Mesendoderm (in vitro differentiated cells): Measurements from ENCODE around the gene UGT8.
"Not testable (repeated sequence)": the region's sequence is repeated elsewhere in the genome, so short reads cannot be mapped to it uniquely, and the experiment has no call there.

Experiments
- DNase-seq: peaks from one replicate; pipeline ENCODE4 v3.0.0; 2013
- H2AK5ac ChIP-seq: 2 replicates; pipeline ENCODE4 v1.6.1; 2013; ENCODE audit warnings: low read length, inconsistent platforms
- H2BK120ac ChIP-seq: 2 replicates; pipeline ENCODE4 v1.6.1; 2013; ENCODE audit warnings: low read depth, mild to moderate bottlenecking, low read length, moderate library complexity, mixed read lengths
- H2BK15ac ChIP-seq: replicated peaks from 2 replicates; pipeline ENCODE4 v1.6.1; 2013; ENCODE audit warnings: low read depth, mild to moderate bottlenecking, moderate library complexity
- H2BK5ac ChIP-seq: 2 replicates; pipeline ENCODE4 v1.6.1; 2013; ENCODE audit warnings: low read length, inconsistent platforms
- H3K18ac ChIP-seq: 2 replicates; pipeline ENCODE4 v1.6.1; 2013; ENCODE audit warnings: mild to moderate bottlenecking, low read length, mixed read lengths
- H3K23ac ChIP-seq: one replicate; pipeline ENCODE4 v1.6.1; 2013; ENCODE audit warnings: low read length
- H3K27ac ChIP-seq: 2 replicates; pipeline ENCODE4 v1.5.1; 2013; ENCODE audit warnings: low read depth, mild to moderate bottlenecking, inconsistent platforms, low read length, moderate library complexity
- H3K27me3 ChIP-seq: 2 replicates; pipeline ENCODE4 v1.6.1; 2013; ENCODE audit warnings: low read length, control low read depth, mild to moderate bottlenecking, inconsistent platforms; ENCODE audit not compliant: insufficient read depth, poor library complexity
- H3K36me3 ChIP-seq: 2 replicates; pipeline ENCODE4 v1.6.1; 2013; ENCODE audit warnings: low read length, inconsistent platforms; ENCODE audit not compliant: control insufficient read depth, insufficient read depth
- H3K4ac ChIP-seq: one replicate; pipeline ENCODE4 v1.6.1; 2013; ENCODE audit warnings: low read depth, mild to moderate bottlenecking, low read length, moderate library complexity
- H3K4me1 ChIP-seq: 2 replicates; pipeline ENCODE4 v1.6.1; 2013; ENCODE audit warnings: low read depth, low read length, inconsistent platforms; ENCODE audit not compliant: control insufficient read depth
- H3K4me2 ChIP-seq: 2 replicates; pipeline ENCODE4 v1.6.1; 2013; ENCODE audit warnings: low read length
- H3K4me3 ChIP-seq: 2 replicates; pipeline ENCODE4 v1.5.1; 2013; ENCODE audit warnings: mild to moderate bottlenecking, low read length
- H3K56ac ChIP-seq: one replicate; pipeline ENCODE4 v1.6.1; 2013; ENCODE audit warnings: low read length
- H3K79me1 ChIP-seq: 2 replicates; pipeline ENCODE4 v1.6.1; 2013; ENCODE audit warnings: low read length, inconsistent platforms
- H3K79me2 ChIP-seq: 2 replicates; pipeline ENCODE4 v1.6.1; 2013; ENCODE audit warnings: mild to moderate bottlenecking, low read length; ENCODE audit not compliant: control insufficient read depth, insufficient read depth
- H3K9ac ChIP-seq: 2 replicates; pipeline ENCODE4 v1.6.1; 2013; ENCODE audit warnings: low read length, inconsistent platforms
- H4K5ac ChIP-seq: one replicate; pipeline ENCODE4 v1.6.1; 2013; ENCODE audit warnings: low read length
- H4K8ac ChIP-seq: one replicate; pipeline ENCODE4 v1.6.1; 2013; ENCODE audit warnings: low read depth, mild to moderate bottlenecking, control low read depth, low read length, moderate library complexity
- WGBS: extraction: QIAGEN DNeasy Blood & Tissue Kit; methylation state at CpG from one replicate; pipeline ENCODE4 v1.1.7; 2013; ENCODE audit warnings: low lambda C conversion rate, missing lambda C conversion rate; ENCODE audit not compliant: insufficient coverage; ENCODE audit errors: extremely low coverage; 5-methylcytosine and 5-hydroxymethylcytosine counted together

Gene UGT8

DNA sequence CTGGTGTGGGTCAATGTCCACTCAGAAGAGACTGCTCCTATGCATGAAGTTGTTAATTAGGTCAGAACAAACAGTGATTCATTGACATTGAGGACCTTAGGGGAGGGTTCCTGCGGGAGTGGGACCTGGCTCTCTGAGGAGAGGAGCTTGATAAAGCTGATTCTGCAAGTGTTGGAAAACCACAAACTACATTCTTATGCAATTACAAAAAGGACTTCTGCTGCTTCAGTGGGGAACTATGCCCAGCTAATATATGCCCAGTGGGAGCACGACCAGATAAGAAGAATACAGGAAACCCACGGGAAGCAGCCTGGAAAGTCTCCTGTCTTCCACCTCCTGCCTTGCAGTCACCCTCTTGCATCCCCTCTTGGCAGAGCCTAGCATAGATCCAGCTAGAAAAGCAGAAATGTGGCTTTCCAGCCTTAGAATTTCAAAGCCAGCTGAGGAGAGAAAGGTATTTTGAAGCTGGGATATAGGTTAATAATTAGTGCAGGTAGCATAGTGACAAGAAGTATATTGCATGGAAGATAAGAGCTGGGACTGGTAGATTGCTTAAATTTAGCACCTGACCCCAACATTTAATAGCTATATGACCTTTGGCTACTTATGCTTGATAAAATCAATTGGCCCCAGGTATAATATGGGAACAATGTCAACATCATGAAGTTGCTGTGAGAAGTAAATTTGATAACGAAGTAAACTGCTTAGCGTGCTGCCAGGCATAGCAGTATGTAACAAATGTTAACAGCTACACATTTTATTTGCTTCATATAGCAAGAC, 34.9 kb upstream of the UGT8 start:
- H3K36me3 ChIP-seq: no peaks in the 10 kb centered on the region
- H3K79me1 ChIP-seq: no peaks in the 10 kb centered on the region
- no peak overlapping the region for H2BK5ac ChIP-seq
- no CpG with 5 or more reads among the region's 5 CpGs for WGBS
- no peak overlapping the region for H4K5ac ChIP-seq
- H2AK5ac ChIP-seq: no peak overlapping the region
- DNase-seq: peak; percentile 70
- no peak overlapping the region for H3K18ac ChIP-seq
- no peak overlapping the region for H3K4ac ChIP-seq
- H3K27ac ChIP-seq: peak overlapping the region; percentile 2
- no peak overlapping the region for H3K4me3 ChIP-seq
- H3K79me2 ChIP-seq: no peaks in the 10 kb centered on the region
- H3K23ac ChIP-seq: no peak overlapping the region
- H3K4me1 ChIP-seq: peaks cover 3% of the 10 kb centered on the region
- no peak overlapping the region for H2BK120ac ChIP-seq
- H3K9ac ChIP-seq: no peak overlapping the region
- no peak overlapping the region for H2BK15ac ChIP-seq
- H3K56ac ChIP-seq: no peak overlapping the region
- H3K4me2 ChIP-seq: no peak overlapping the region
- H4K8ac ChIP-seq: no peak overlapping the region
- H3K27me3 ChIP-seq: no peaks in the 10 kb centered on the region

- Histone ChIP-seq H4K5ac (no peak overlapping the region), H3K36me3 (no peaks in the 10 kb centered on the region), H3K18ac (no peak overlapping the region), H3K4me3 (no peak overlapping the region), H3K4ac (no peak overlapping the region), H3K9ac (no peak overlapping the region), H3K27me3 (no peaks in the 10 kb centered on the region), H3K23ac (no peak overlapping the region), H3K4me2 (no peak overlapping the region), H4K8ac (no peak overlapping the region), H3K79me1 (no peaks in the 10 kb centered on the region), H2BK120ac (no peak overlapping the region), H3K4me1 (no peaks in the 10 kb centered on the region), H2BK5ac (no peak overlapping the region), H3K79me2 (no peaks in the 10 kb centered on the region), H3K56ac (no peak overlapping the region), H2AK5ac (no peak overlapping the region), H3K27ac (no peak overlapping the region), H2BK15ac (no peak overlapping the region)
- no CpG with 5 or more reads among the region's 2 CpGs for WGBS
- no peak for DNase-seq
Observed at GRCh38 chr4:114577386-114577785, 21.2 kb upstream of the UGT8 start.

GRCh38 chr4:114582621-114583020, 16.0 kb upstream of the UGT8 start:
- H3K9ac ChIP-seq: no peak overlapping the region
- no peak overlapping the region for H3K4ac ChIP-seq
- no peaks in the 10 kb centered on the region for H3K79me2 ChIP-seq
- no peak overlapping the region for H2BK5ac ChIP-seq
- H3K4me2 ChIP-seq: no peak overlapping the region
- no CpG with 5 or more reads among the region's 1 CpG for WGBS
- H3K27me3 ChIP-seq: no peaks in the 10 kb centered on the region
- H2BK120ac ChIP-seq: no peak overlapping the region
- H3K23ac ChIP-seq: no peak overlapping the region
- no peak overlapping the region for H4K5ac ChIP-seq
- H2BK15ac ChIP-seq: no peak overlapping the region
- no peak overlapping the region for H3K18ac ChIP-seq
- no peak overlapping the region for H3K56ac ChIP-seq
- H3K79me1 ChIP-seq: no peaks in the 10 kb centered on the region
- no peak for DNase-seq
- no peak overlapping the region for H4K8ac ChIP-seq
- H3K27ac ChIP-seq: no peak overlapping the region
- no peak overlapping the region for H3K4me3 ChIP-seq
- no peaks in the 10 kb centered on the region for H3K36me3 ChIP-seq
- H2AK5ac ChIP-seq: no peak overlapping the region
- no peaks in the 10 kb centered on the region for H3K4me1 ChIP-seq

DNA sequence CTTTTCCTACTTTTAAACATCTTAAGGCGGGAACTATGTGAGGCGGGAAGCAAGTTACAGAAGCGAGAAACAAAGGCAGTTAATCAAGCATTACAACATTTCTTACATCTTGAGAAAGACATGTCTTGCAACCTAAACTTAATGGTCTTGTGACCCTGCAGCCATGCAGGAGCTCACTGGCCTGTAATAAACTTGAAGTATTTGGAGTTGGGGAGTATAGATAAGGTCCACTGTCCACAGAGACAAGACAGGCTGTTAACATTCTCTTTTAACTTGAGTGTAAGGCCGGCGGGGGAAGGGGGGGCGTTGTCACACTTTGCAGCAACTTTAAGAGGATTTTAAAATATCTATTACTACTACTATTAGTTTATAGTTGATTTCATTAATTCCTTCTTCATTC, 10.3 kb upstream of the UGT8 start:
- H3K9ac ChIP-seq: no peak overlapping the region
- H3K27me3 ChIP-seq: no peaks in the 10 kb centered on the region
- H3K23ac ChIP-seq: no peak overlapping the region
- no peak overlapping the region for H3K4me3 ChIP-seq
- no peak overlapping the region for H4K5ac ChIP-seq
- H3K4me2 ChIP-seq: no peak overlapping the region
- H3K79me1 ChIP-seq: no peaks in the 10 kb centered on the region
- H4K8ac ChIP-seq: no peak overlapping the region
- H3K36me3 ChIP-seq: no peaks in the 10 kb centered on the region
- H2BK120ac ChIP-seq: no peak overlapping the region
- no peaks in the 10 kb centered on the region for H3K4me1 ChIP-seq
- no CpG with 5 or more reads among the region's 6 CpGs for WGBS
- H3K18ac ChIP-seq: no peak overlapping the region
- H3K4ac ChIP-seq: no peak overlapping the region
- H3K56ac ChIP-seq: no peak overlapping the region
- no peaks in the 10 kb centered on the region for H3K79me2 ChIP-seq
- DNase-seq: no peak
- no peak overlapping the region for H3K27ac ChIP-seq
- H2BK15ac ChIP-seq: no peak overlapping the region
- H2BK5ac ChIP-seq: no peak overlapping the region
- H2AK5ac ChIP-seq: no peak overlapping the region

GRCh38 chr4:114590360-114590759, 8.2 kb upstream of the UGT8 start:
- not testable (repeated sequence) for H2BK120ac ChIP-seq, H3K27ac ChIP-seq, H3K4ac ChIP-seq, H3K56ac ChIP-seq, H4K8ac ChIP-seq, H3K4me2 ChIP-seq, H4K5ac ChIP-seq, H3K79me1 ChIP-seq, H3K4me3 ChIP-seq, H3K9ac ChIP-seq, H2BK15ac ChIP-seq, H3K4me1 ChIP-seq, H2AK5ac ChIP-seq, H3K79me2 ChIP-seq, DNase-seq, H3K36me3 ChIP-seq, H3K23ac ChIP-seq, H3K27me3 ChIP-seq, H3K18ac ChIP-seq, H2BK5ac ChIP-seq
- WGBS: no CpG with 5 or more reads among the region's 1 CpG

GRCh38 chr4:114593526-114593925, 5.1 kb upstream of the UGT8 start:
- H4K8ac ChIP-seq: no peak overlapping the region
- DNase-seq: no peak
- H3K18ac ChIP-seq: no peak overlapping the region
- no peak overlapping the region for H3K56ac ChIP-seq
- no peak overlapping the region for H2AK5ac ChIP-seq
- H3K36me3 ChIP-seq: no peaks in the 10 kb centered on the region
- H3K4me3 ChIP-seq: no peak overlapping the region
- no peak overlapping the region for H3K27ac ChIP-seq
- H3K4me1 ChIP-seq: peaks cover 2% of the 10 kb centered on the region
- no peaks in the 10 kb centered on the region for H3K27me3 ChIP-seq
- H3K4me2 ChIP-seq: no peak overlapping the region
- no peak overlapping the region for H2BK15ac ChIP-seq
- H2BK5ac ChIP-seq: no peak overlapping the region
- no peak overlapping the region for H3K4ac ChIP-seq
- H3K23ac ChIP-seq: no peak overlapping the region
- no peak overlapping the region for H3K9ac ChIP-seq
- no peaks in the 10 kb centered on the region for H3K79me2 ChIP-seq
- WGBS: no CpG with 5 or more reads among the region's 8 CpGs
- no peaks in the 10 kb centered on the region for H3K79me1 ChIP-seq
- no peak overlapping the region for H4K5ac ChIP-seq
- H2BK120ac ChIP-seq: no peak overlapping the region
